Muscle layer of duodenum (tissue), 2 donors: ENCODE results near the gene TEK.

Experiments
- H3K27ac ChIP-seq: one replicate; pipeline ENCODE4 v1.7.0; 2013; ENCODE audit warnings: mild to moderate bottlenecking, low read length
- H3K27me3 ChIP-seq: one replicate; pipeline ENCODE4 v1.7.0; 2013; ENCODE audit warnings: low read depth, mild to moderate bottlenecking, control low read depth, low read length
- H3K36me3 ChIP-seq, 2 donors: one replicate each; pipeline ENCODE4 v1.7.0; 2013; ENCODE audit warnings: low read length in 2 of 2, control low read depth in 1 of 2, mild to moderate bottlenecking in 1 of 2; ENCODE audit not compliant: insufficient read depth in 2 of 2, control insufficient read depth in 1 of 2
- H3K4me1 ChIP-seq, 2 donors: one replicate each; pipeline ENCODE4 v1.7.0; 2013; ENCODE audit warnings: low read length in 2 of 2, mild to moderate bottlenecking in 2 of 2, control low read depth in 1 of 2, moderate library complexity in 1 of 2; ENCODE audit not compliant: insufficient read depth in 2 of 2, control insufficient read depth in 1 of 2
- H3K4me3 ChIP-seq, 2 donors: one replicate each; pipeline ENCODE4 v1.7.0; 2013; ENCODE audit warnings: low read length in 2 of 2, low read depth in 1 of 2, mild to moderate bottlenecking in 1 of 2
- H3K9me3 ChIP-seq, 2 donors: one replicate each; pipeline ENCODE4 v1.7.0; 2013; ENCODE audit warnings: low read length in 2 of 2, control low read depth in 1 of 2, mild to moderate bottlenecking in 1 of 2; ENCODE audit not compliant: control insufficient read depth in 1 of 2
- donor health status: healthy.

TEK gene

DNA sequence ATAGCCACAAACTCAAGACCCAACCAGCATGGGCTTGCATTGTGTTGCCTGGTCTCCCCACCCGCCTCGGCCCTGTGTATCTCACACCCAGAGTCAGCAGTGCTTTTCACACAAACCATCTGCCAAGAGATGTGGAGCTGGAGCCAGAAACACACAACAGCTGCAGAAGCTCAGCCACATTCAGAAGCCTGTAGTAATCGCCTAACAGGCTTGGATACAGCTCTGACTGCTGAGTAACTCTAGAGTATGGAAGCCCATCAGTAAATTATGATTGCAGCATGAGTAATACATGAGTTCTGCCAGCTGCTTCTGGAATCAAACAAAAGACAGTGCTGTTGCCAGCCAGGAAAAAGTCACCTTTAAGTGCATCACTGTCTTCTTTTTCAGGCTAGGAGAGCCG is 16.0 kb downstream of the TEK start:
- Histone ChIP-seq H3K4me1 (peaks cover 5 to 23% of the 10 kb centered on the region in 2 donors), H3K4me3 (no peak overlapping the region), H3K36me3 (no peaks in the 10 kb centered on the region), H3K27ac (no peak overlapping the region), H3K9me3 (no peaks in the 10 kb centered on the region), H3K27me3 (no peaks in the 10 kb centered on the region)

DNA sequence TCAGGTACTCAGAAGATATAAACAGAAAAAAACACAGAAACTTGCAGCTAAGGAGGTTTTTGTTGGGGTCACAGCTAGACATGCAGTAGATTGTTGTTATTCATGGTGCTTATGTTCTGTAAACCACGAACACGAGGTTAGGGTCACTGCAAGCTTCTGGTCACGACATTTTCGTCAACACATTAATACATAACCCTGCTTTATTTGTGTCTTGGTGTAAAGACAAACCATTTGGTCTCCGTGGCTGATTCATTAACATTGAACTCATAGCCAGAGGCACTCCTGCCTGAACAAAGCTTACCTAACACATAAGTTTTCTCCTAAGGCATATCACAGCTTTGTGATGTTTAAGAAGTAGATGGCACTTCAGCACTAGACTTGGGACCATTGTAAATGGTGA is 16.9 kb downstream of the TEK start:
- H3K36me3 ChIP-seq: no peaks in the 10 kb centered on the region
- no peaks in the 10 kb centered on the region for H3K9me3 ChIP-seq
- H3K27me3 ChIP-seq: no peaks in the 10 kb centered on the region
- H3K27ac ChIP-seq: no peak overlapping the region
- H3K4me1 ChIP-seq: peaks cover 5 to 23% of the 10 kb centered on the region in 2 donors
- no peak overlapping the region for H3K4me3 ChIP-seq

DNA sequence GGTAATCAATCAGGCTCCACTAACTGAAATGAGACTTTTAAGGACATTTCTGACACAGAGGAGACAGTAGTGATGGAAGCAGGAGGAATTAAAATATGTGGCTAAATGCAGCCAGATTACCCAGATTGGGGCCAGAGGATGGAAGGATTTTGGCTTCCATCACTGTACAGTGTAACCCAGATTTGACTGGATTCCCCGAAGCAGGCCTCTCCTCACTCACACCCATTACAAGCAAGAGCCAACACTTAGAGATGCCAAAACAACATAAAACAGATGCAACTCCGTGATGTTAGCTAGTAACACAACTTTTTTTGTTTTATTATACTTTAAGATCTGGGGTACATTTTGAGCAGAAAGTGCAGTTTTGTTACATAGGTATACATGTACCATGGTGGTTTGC is 17.6 kb downstream of the TEK start:
- Histone ChIP-seq H3K9me3 (no peaks in the 10 kb centered on the region), H3K4me1 (peaks cover 5 to 23% of the 10 kb centered on the region in 2 donors), H3K27ac (no peak overlapping the region), H3K4me3 (no peak overlapping the region), H3K27me3 (no peaks in the 10 kb centered on the region), H3K36me3 (no peaks in the 10 kb centered on the region)

DNA sequence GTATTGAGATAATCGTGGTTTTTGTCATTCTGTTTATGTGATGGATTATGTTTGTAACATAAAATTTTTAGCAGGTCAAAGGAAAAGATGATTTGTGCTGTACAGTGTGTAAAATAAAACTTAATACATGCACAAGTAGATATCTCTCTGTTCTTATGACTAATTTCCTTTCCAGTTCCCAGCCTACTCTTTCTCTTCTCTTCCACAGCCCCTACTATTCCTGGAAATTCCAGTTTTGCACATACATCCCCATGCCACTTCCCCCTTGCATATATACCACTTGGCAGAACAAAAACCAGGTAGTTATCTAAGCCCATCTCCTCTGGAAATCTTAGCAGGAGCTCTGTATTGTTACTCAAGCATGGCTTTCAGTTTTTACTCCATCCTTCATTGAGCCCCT is 20.2 kb downstream of the TEK start:
- no peak overlapping the region for H3K4me3 ChIP-seq
- H3K27ac ChIP-seq: no peak overlapping the region
- no peaks in the 10 kb centered on the region for H3K27me3 ChIP-seq
- peaks cover 2 to 23% of the 10 kb centered on the region in 2 donors for H3K4me1 ChIP-seq
- H3K9me3 ChIP-seq: no peaks in the 10 kb centered on the region
- no peaks in the 10 kb centered on the region for H3K36me3 ChIP-seq

DNA sequence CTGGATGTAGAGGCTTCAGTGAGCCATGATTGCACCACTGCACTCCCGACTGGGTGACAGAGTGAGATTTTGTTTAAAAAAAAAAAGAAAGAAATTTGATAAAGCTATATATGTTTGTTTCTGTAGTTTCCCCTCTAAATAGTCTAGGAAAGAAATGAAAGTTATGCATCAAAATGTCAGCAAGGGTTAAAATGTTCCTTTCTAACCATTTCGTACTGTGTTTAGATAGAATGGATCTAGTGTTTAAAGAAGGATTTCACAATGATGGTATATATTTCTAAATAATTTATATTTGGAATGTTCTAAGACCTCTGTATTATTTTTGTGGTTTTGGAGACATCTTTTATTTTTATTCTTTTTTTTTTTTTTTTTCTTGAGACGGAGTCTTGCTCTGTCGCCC is 22.7 kb downstream of the TEK start:
- no peaks in the 10 kb centered on the region for H3K4me1 ChIP-seq
- H3K9me3 ChIP-seq: no peaks in the 10 kb centered on the region
- no peaks in the 10 kb centered on the region for H3K36me3 ChIP-seq
- no peaks in the 10 kb centered on the region for H3K27me3 ChIP-seq
- H3K4me3 ChIP-seq: no peak overlapping the region
- no peak overlapping the region for H3K27ac ChIP-seq

DNA sequence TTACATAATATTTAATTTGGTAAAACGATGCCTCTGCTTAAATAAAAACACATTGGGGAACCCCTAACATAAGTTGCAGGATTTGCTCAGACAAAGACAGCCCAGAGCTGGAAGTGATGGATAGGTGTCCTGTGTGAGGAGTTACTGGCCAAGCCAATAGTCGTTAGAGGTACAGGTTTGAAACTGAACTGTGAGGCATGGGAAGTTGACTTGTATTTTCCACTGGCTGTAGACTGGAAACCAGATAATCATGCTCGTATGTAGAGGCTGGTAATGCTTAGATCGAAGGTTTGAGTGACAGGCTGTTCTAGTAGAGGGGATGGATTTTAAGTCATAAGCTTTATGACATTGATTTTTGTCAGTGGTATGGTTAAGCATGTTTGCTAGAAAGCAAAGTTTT is 24.8 kb downstream of the TEK start:
- Histone ChIP-seq H3K9me3 (no peaks in the 10 kb centered on the region), H3K4me1 (no peaks in the 10 kb centered on the region), H3K27ac (no peak overlapping the region), H3K36me3 (no peaks in the 10 kb centered on the region), H3K4me3 (no peak overlapping the region), H3K27me3 (no peaks in the 10 kb centered on the region)

DNA sequence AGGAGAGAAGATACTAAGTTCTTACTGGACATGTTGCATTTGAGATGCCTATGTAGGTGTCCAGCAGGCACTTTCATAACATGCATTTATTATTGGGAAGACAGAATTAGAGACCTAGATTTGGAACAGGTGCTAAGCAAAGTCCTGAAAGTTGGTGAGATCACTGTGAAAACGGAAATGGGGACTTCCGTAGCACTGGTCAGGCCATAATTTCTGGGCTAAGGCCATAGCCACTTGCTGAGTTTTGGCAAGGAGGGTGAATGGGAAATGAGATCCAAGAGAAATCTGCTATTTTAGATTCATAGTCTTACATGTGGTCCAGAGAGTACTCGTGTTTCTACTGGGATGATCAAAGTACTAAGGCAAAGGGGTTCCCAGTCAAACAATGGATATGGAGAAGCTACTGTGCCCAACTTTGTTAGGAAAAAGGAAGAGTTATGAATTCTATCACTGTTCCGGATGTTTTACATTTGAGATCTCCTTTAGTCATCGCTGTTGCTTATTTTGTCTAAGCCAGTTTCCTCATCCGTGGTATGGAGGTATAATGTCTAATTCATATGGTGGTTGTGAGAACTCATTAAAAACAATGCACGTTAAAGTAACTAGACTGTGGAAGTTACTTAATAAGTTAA is 33.4 kb downstream of the TEK start:
- no peaks in the 10 kb centered on the region for H3K27me3 ChIP-seq
- H3K4me3 ChIP-seq: no peak overlapping the region
- H3K9me3 ChIP-seq: no peaks in the 10 kb centered on the region
- H3K4me1 ChIP-seq: no peaks in the 10 kb centered on the region
- H3K36me3 ChIP-seq: no peaks in the 10 kb centered on the region
- no peak overlapping the region for H3K27ac ChIP-seq

DNA sequence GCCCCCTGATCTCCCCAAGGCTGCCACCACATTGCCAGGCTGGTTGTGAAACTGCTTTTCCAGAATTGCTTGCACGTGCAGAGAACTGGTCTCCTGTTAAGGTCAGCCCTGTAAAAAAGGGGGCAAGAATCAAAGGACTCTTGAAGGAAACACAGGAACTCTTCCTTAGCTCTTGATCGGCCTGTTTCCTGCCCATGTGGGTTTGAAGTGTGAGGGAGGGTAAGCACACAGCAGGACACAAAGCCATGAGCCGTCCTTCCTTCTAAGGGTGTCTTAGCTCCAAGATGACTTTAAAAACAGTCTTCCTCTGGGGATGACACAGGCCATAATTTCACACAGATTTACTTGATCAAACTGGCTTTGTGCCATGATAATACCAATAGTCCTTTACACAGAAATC is 36.1 kb downstream of the TEK start:
- H3K27me3 ChIP-seq: no peaks in the 10 kb centered on the region
- H3K4me3 ChIP-seq: no peak overlapping the region
- no peak overlapping the region for H3K27ac ChIP-seq
- H3K4me1 ChIP-seq: peaks cover 0 to 8% of the 10 kb centered on the region in 2 donors
- no peaks in the 10 kb centered on the region for H3K36me3 ChIP-seq
- H3K9me3 ChIP-seq: no peaks in the 10 kb centered on the region

DNA sequence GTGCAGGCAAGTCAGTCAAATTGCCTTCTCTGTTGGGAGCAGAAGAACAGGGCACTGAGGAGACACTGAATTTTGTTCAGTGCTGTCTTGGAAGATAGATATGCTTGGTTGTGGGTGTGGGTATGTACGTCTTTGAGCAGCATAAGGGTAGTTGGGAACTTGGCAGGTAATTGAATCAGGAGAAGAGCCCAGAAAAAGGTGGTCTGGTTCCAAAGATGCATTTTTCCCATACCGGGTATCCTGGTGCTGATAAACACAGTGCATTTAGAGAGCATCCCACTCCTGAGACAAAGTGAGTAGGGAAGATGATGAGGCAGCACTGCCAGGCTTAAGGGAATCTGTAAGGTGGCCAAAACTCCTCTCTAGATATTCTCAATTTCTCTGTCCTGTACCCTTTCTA is 40.6 kb downstream of the TEK start:
- H3K9me3 ChIP-seq: no peaks in the 10 kb centered on the region
- no peaks in the 10 kb centered on the region for H3K27me3 ChIP-seq
- no peak overlapping the region for H3K27ac ChIP-seq
- H3K36me3 ChIP-seq: no peaks in the 10 kb centered on the region
- H3K4me1 ChIP-seq: peaks cover 4 to 27% of the 10 kb centered on the region in 2 donors
- H3K4me3 ChIP-seq: no peak overlapping the region

DNA sequence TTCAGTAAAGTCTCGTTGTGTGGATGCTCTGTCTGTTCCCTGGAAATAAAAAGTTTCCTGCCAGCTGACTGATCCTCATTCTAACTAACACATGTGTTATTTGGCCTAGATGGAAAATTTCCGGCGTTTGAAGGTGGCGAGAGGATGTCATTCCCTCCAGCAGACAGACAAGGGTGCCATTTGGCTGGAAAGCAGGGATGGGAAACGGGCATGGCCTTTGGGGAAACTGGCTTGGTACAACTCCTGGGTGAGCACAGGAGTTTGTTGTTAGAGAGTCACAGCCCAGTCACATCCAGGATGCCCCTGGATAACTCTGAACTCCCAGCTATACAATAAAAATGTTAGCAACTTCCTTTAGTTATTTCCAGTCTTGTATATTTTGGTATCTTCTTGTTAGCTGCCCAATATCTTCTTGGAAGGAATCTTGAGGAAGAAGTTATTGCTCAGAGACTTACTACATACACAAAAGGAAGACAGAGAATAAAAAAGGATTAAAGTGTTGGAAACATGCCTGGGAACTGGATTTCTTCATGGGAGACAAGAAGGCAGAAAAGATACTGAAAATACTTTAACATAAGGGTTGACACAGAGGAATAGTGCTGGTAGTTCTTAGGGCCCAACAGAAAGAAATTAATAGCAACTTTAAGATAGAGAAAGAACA is 41.9 kb downstream of the TEK start:
- Histone ChIP-seq H3K9me3 (no peaks in the 10 kb centered on the region), H3K27ac (peak overlapping the region; percentile 42), H3K27me3 (no peaks in the 10 kb centered on the region), H3K4me1 (peaks cover 4 to 27% of the 10 kb centered on the region in 2 donors), H3K4me3 (no peak overlapping the region), H3K36me3 (no peaks in the 10 kb centered on the region)

DNA sequence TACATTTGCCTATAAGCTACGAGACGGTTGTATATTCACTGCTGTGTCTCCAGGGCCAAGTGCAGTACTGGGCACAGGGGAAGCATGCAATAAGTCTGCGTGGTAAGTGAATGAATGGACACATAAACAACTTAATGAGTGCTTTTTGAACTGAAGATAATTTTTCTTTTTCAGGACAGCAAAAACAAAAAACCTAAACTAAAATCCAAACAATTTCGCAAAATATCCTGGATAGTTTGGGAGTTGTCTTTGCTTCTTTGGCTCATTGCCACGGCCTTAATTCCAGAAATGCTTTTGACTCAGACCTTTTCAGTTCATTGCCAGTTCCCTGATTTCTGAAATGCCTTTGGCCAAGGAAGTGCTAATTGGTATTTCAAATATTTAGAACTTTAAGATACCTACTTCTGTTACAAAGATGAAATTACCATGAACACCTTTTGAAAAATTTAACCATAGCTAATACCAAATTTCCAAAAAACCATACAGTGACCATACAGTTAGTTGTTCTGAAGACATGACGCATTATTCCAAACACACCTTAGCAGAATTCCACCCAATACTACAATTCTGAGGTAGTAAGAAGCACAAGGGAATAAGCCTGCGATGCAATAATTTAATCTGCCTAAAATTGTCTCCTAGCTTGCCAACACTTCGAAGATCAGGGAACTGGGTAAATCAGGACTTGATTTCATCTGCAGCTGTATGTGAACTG is 42.8 kb downstream of the TEK start:
- Histone ChIP-seq H3K4me3 (no peak overlapping the region), H3K4me1 (peaks cover 4 to 27% of the 10 kb centered on the region in 2 donors), H3K27me3 (no peaks in the 10 kb centered on the region), H3K27ac (peak overlapping the region; percentile 42), H3K9me3 (no peaks in the 10 kb centered on the region), H3K36me3 (no peaks in the 10 kb centered on the region)
